ENCODE data around the gene SAPCD1.
"Not testable (repeated sequence)": the region's sequence is repeated elsewhere in the genome, so short reads cannot be mapped to it uniquely, and the experiment has no call there.

Gene SAPCD1

DNA sequence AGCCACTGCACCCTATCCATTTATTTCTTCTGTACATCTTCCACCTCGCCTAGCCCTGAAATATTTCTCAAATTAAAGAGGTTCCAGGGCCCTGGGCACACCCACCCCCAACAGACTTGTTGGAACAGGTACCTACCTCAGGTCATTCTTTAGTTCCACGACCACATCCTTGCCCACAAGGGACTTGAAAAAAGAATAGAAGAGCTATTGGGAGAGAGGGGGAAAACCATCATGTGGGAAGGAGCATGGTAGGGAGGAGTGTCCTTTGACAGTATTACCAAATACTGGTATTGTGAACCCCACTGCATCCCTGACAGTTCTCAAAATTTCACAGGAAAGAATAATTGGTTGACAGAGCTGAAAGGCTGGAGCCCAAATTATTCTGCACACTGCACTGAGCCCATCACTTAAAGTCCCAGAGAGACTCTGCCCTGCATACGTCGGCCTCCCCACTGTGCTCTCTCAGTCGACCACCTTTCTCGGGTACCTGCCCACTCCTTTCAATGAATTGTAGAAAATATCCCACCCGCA, 43.5 kb downstream of the SAPCD1 start:
- no peak for DNase-seq

DNA sequence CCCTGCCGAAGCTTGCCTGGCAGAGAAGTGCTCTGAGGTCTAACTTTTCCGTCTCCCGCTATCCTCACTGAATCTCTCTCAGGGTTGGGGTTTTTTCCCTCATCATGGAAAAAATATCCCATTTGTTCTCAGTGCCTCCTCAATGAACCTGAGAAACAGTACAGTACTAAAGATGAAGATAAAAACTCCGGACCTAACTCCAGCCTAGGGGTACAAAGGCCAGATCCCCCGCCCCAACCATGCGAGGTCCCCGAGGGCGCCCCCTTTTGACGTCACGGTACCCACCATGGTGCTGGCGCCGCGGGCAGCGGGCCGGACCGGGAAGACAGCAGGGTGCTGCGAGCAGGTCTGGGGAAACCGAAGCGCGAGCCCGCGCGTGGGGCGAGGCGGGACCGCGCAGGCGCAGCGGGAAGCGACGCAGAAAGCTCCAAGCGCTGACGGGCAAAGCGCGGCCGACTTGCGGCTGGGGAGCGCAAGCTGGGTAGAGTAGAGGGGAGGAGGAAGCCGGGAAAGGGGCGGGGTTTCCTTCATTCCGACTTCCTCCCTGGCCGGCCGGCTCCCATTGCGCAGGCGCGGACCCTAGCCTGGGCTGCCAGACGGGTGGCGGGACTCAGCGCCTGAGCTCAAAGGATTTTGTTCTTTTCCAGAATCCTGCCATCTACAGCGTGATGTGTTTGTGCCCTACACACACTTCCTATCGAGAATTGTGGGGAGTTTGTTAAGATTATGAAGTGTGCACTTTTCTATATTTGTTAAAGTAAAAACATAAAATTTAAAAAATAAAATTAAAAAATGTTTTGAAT, 44.2 kb downstream of the SAPCD1 start, which contains the start of gene LSM2:
Gene LSM2, minus strand, starts transcription at position 497 of the 803 bp plus-strand sequence. Its CDS starts 209 bp downstream, at position 288.
- peak; percentile 93 to 98 for DNase-seq

DNA sequence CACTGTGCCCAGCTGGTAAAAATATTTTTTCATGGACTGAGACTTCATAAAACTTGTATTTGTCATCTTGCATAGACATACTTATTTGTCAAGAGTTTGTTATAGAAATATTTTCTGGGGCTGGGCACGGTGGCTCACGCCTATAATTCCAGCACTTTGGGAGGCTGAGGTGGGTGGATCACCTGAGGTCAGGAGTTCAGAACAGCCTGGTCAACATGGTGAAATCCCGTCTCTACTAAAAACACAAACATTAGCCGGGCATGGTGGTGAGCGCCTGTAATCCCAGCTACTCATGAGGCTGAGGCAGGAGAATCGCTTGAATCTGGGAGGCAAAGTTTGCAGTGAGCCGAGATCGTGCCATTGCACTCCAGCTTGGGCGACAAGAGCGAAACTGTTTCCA, 46.1 kb downstream of the SAPCD1 start:
- not testable (repeated sequence) for DNase-seq

DNA sequence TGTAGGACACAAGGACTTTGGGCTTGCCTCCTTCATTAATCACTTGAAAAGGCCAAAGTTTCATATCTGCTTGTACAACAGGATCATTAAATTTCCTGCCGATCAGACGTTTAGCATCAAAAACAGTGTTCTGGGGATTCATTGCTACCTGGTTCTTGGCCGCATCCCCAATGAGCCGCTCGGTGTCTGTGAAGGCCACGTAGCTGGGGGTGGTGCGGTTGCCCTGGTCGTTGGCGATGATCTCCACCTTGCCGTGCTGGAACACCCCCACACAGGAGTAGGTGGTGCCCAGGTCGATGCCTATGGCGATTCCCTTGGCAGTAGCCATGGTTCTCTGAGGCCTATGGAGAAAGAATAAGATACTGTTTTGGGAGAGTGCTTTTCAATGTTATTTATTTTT, 49.2 kb downstream of the SAPCD1 start:
- DNase-seq = no peak

DNA sequence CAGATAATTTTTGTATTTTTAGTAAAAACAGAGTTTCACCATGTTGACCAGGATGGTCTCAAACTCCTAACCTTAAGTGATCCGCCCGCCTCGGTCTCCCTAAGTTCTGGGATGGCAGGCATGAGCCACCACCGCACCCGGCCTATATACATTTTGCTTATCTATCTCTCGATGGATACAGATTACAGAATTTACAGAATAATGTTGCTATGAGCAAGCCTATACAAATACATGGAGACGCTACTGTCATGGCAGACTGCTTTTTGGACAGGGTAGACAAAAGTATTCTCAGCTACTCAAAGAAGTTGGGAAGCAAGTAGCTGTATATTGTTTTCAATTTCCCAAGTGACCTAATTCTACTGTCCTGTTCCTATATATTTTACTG, 51.0 kb downstream of the SAPCD1 start:
- DNase-seq = no peak

Measured in NCI-H526 (cell line).